Ishikawa (cell line): ENCODE results near the gene DYRK1B.

Source experiments
- CEBPB ChIP-seq: IDR thresholded peaks from 2 replicates; pipeline ENCODE4 v1.6.1; 2012
- CREB1 ChIP-seq: IDR thresholded peaks from 2 replicates; pipeline ENCODE4 v1.6.1; 2012; ENCODE audit warnings: low read depth
- EGR1 ChIP-seq: IDR thresholded peaks from 2 replicates; pipeline ENCODE4 v1.6.1; 2012
- EP300 ChIP-seq: IDR thresholded peaks from 2 replicates; pipeline ENCODE4 v1.6.1; 2012; ENCODE audit warnings: borderline replicate concordance
- FOXM1 ChIP-seq: IDR thresholded peaks from 2 replicates; pipeline ENCODE4 v1.6.1; 2012; ENCODE audit warnings: low read depth, borderline replicate concordance
- MAX ChIP-seq: IDR thresholded peaks from 2 replicates; pipeline ENCODE4 v1.6.1; 2012
- NFIC ChIP-seq: IDR thresholded peaks from 2 replicates; pipeline ENCODE4 v1.6.1; 2012
- RAD21 ChIP-seq: IDR thresholded peaks from 2 replicates; pipeline ENCODE4 v1.6.1; 2012; ENCODE audit warnings: low read depth
- REST ChIP-seq: IDR thresholded peaks from 2 replicates; pipeline ENCODE4 v1.6.1; 2012; ENCODE audit warnings: low read depth, mild to moderate bottlenecking
- TAF1 ChIP-seq: IDR thresholded peaks from 2 replicates; pipeline ENCODE4 v1.6.1; 2012; ENCODE audit warnings: low read depth, mild to moderate bottlenecking
- TCF12 ChIP-seq: IDR thresholded peaks from 2 replicates; pipeline ENCODE4 v1.6.1; 2012; ENCODE audit warnings: low read depth
- TEAD4 ChIP-seq: IDR thresholded peaks from 2 replicates; pipeline ENCODE4 v1.6.1; 2012
- USF1 ChIP-seq: IDR thresholded peaks from 2 replicates; pipeline ENCODE4 v1.6.1; 2012
- YY1 ChIP-seq: IDR thresholded peaks from 2 replicates; pipeline ENCODE4 v1.6.1; 2012; ENCODE audit warnings: low read depth
- ZBTB7A ChIP-seq: IDR thresholded peaks from 2 replicates; pipeline ENCODE4 v1.6.1; 2012; ENCODE audit warnings: low read depth

The DYRK1B gene

GRCh38 chr19:39873385-39873784 lies 39.4 kb upstream of the DYRK1B start:
- TF ChIP-seq MAX: no peak
- TF ChIP-seq CEBPB: no peak
- TF ChIP-seq REST: no peak
- no peak for TF ChIP-seq EGR1
- no peak for TF ChIP-seq FOXM1
- no peak for TF ChIP-seq TEAD4
- no peak for TF ChIP-seq EP300

- no peak for TF ChIP-seq EP300
- TF ChIP-seq FOXM1: no peak
- no peak for TF ChIP-seq TCF12
- no peak for TF ChIP-seq REST
- TF ChIP-seq MAX: no peak
- no peak for TF ChIP-seq ZBTB7A
- no peak for TF ChIP-seq CEBPB
- no peak for TF ChIP-seq TAF1
- no peak for TF ChIP-seq TEAD4
- TF ChIP-seq CREB1: no peak
- TF ChIP-seq RAD21: no peak
- TF ChIP-seq NFIC: no peak
- TF ChIP-seq USF1: no peak
- no peak for TF ChIP-seq EGR1
- no peak for TF ChIP-seq YY1
Observed at GRCh38 chr19:39871886-39872866, 38.2 kb upstream of the DYRK1B start.

- no peak for TF ChIP-seq REST
- no peak for TF ChIP-seq MAX
- TF ChIP-seq FOXM1: no peak
Observed at GRCh38 chr19:39871362-39871761, 37.4 kb upstream of the DYRK1B start.

- TF ChIP-seq MAX (0 out of 2 replicates have a peak, but pooled peaks have one; percentile 24), CREB1 (no peak)
Observed at GRCh38 chr19:39870171-39870971, 36.4 kb upstream of the DYRK1B start.
